OCI-LY7 (cell line): Measurements from ENCODE around the gene AMBP.

ENCODE experiments used
- EZH2phosphoT487 ChIP-seq: fragments of 200-600 bp; sonication (generic); IDR thresholded peaks from 2 replicates; pipeline ENCODE4 v1.6.1; 2018; ENCODE audit warnings: low read depth, borderline replicate concordance, mild to moderate bottlenecking, mixed run types, antibody characterized with exemption, low read length, moderate library complexity, mixed read lengths
- TF ChIP-seq, protein P1 (sequence below): fragments of 200-600 bp; sonication (generic); conservative IDR thresholded peaks from 2 replicates; pipeline ENCODE4 v1.5.1; 2014; ENCODE audit warnings: mild to moderate bottlenecking, antibody characterized with exemption, low read length, moderate library complexity, mixed read lengths

DNA sequence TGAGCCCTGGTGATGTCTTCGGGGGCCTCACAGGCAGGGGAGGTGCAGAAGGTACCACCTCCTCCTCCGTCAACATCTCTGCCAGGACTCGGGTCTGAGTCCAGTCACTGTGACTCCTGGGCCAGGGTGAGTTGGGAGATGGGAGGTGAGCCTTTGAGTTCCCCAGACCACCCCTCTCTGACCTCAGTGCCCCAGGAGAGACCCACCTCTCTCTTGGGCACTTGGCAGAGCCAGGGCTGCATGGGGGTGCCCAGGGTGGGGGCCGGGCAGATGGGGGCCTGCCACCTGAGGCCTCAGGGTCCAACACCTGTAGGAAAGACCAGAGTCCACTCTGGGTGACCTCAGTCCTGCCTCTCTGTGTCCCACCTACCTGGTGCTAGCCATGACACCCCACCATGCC is 14.2 kb upstream of the AMBP start:
- TF ChIP-seq, protein P1, sequence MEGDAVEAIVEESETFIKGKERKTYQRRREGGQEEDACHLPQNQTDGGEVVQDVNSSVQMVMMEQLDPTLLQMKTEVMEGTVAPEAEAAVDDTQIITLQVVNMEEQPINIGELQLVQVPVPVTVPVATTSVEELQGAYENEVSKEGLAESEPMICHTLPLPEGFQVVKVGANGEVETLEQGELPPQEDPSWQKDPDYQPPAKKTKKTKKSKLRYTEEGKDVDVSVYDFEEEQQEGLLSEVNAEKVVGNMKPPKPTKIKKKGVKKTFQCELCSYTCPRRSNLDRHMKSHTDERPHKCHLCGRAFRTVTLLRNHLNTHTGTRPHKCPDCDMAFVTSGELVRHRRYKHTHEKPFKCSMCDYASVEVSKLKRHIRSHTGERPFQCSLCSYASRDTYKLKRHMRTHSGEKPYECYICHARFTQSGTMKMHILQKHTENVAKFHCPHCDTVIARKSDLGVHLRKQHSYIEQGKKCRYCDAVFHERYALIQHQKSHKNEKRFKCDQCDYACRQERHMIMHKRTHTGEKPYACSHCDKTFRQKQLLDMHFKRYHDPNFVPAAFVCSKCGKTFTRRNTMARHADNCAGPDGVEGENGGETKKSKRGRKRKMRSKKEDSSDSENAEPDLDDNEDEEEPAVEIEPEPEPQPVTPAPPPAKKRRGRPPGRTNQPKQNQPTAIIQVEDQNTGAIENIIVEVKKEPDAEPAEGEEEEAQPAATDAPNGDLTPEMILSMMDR, result no peak
- TF ChIP-seq EZH2phosphoT487, result no peak
